ENCODE results near the gene PPP1R9B.

The PPP1R9B gene

DNA sequence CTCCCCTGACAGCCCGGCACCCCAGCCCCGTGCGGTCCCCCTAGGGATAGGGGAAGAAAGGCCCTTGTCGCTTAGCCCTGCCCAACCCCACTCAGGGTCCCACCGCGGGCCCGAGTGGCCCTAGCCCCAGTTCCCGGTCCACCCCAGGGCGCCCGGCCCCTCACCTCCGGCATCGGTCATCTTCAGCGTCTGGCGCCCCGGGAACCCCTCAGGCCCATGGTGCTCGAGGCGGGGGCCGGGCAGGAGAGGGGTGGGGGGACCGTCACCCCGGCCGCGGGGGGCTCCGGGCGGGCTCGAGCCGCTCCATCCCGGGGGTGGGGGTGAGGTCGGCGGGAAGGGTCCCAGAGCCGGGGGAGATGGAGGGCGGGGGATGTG, 21.1 kb downstream of the PPP1R9B start:
- H3K36me3 ChIP-seq (ENCODE audit: insufficient read depth, low read length), result no peaks in the 10 kb centered on the region
- H3K79me2 ChIP-seq (ENCODE audit: control insufficient read depth, insufficient read depth, low read length, unreplicated experiment), result no peaks in the 10 kb centered on the region
- H3K4me3 ChIP-seq (ENCODE audit: low read depth, low read length), result peak overlapping the region; percentile 83
- H3K27me3 ChIP-seq (ENCODE audit: insufficient read depth, low read length), result peaks cover 12% of the 10 kb centered on the region; the same call in 1 of the 2 replicates
- H3K4me1 ChIP-seq (ENCODE audit: control insufficient read depth, insufficient read depth, low read length, unreplicated experiment), result peaks cover 32% of the 10 kb centered on the region
- H3K27ac ChIP-seq (ENCODE audit: low read depth, low read length), result no peak overlapping the region
- peak overlapping the region; percentile 14 for H2AFZ ChIP-seq (ENCODE audit: low read length, unreplicated experiment)

DNA sequence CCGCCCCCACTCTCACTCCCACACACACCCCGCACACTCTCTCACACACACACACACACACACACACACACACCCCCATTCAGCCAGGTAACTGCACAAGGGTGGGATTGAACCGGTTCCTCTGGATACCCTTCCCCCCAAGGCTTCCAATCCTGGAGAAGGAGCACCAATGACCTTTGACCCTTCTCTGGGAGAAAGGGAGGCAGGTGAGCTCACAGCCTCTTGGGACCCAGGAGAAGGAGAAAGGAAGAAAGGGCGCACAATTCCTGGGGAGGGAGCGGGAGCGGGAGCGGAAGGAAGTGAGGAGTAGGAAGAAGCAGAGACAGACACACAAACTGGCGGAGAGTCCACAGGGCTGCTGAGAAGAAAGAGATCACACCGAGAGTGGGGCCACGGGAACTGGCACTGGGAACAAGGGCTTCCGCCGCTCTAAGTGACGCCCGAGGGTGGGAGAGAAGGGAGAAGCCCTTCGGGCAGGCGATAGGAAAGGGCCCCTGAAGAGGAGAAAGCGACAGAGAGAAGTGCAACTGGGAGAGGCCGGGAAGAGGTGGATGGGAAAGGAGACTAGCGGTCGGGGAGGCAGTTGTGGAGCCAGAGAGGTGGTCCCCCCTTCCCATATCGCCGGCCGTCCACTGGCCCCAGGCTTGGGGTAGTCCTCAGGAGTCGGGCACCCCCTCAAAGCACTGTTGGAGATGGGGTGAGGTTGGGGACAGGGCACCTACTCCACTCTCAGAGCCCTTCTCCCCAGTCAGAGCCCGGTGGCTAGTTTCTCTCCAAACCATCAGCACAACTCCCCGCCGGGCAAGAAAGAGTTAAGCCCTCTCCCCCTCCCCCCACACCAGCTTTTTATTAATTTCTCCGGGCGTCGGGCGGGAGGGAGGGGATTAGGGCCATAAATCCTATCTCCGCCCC, 21.8 kb downstream of the PPP1R9B start:
- peak overlapping the region; percentile 83 for H3K4me3 ChIP-seq (ENCODE audit: low read depth, low read length)
- no peaks in the 10 kb centered on the region for H3K79me2 ChIP-seq (ENCODE audit: control insufficient read depth, insufficient read depth, low read length, unreplicated experiment)
- peaks cover 25% of the 10 kb centered on the region for H3K4me1 ChIP-seq (ENCODE audit: control insufficient read depth, insufficient read depth, low read length, unreplicated experiment)
- no peaks in the 10 kb centered on the region for H3K36me3 ChIP-seq (ENCODE audit: insufficient read depth, low read length)
- no peak overlapping the region for H3K27ac ChIP-seq (ENCODE audit: low read depth, low read length)
- H2AFZ ChIP-seq (ENCODE audit: low read length, unreplicated experiment), result no peak overlapping the region
- H3K27me3 ChIP-seq (ENCODE audit: insufficient read depth, low read length), result peaks cover 12% of the 10 kb centered on the region; the same call in 1 of the 2 replicates

DNA sequence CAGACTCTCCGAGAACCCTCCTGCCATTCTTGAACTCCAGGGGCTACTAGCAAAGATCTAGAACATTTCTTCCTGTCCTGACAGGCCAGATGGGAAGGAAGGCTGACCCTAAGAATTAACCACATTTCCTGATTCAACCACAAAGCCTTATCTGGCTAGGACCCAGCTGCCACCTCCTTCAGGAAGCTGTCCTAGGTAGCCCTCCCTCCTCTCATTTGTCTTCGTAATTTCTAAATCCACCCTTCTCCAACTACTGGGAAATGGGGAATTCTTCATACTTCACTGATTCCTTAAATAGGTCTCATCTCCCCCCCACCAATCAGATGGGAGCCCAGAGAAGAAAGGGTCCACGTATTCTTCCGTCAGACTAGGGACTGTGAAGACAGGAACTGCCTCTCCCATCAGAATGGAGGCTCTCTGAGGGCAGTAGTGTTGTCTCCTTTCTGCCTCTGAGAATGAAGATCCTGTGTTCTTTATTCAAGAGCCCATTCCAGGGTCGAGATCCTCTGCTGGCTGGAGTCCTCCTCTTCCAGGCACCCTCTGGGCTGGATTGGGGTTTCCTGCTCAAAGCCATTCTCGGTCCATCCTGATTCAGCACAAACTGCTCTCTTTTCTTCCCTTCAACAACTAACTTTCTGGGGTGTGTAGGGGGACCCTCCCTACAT, 22.6 kb downstream of the PPP1R9B start:
- Histone ChIP-seq H3K27me3 (ENCODE audit: insufficient read depth, low read length) (peaks cover 12% of the 10 kb centered on the region; the same call in 1 of the 2 replicates), H3K79me2 (ENCODE audit: control insufficient read depth, insufficient read depth, low read length, unreplicated experiment) (no peaks in the 10 kb centered on the region), H3K4me3 (ENCODE audit: low read depth, low read length) (no peak overlapping the region), H3K4me1 (ENCODE audit: control insufficient read depth, insufficient read depth, low read length, unreplicated experiment) (peaks cover 16% of the 10 kb centered on the region), H3K27ac (ENCODE audit: low read depth, low read length) (no peak overlapping the region), H2AFZ (ENCODE audit: low read length, unreplicated experiment) (no peak overlapping the region), H3K36me3 (ENCODE audit: insufficient read depth, low read length) (no peaks in the 10 kb centered on the region)

DNA sequence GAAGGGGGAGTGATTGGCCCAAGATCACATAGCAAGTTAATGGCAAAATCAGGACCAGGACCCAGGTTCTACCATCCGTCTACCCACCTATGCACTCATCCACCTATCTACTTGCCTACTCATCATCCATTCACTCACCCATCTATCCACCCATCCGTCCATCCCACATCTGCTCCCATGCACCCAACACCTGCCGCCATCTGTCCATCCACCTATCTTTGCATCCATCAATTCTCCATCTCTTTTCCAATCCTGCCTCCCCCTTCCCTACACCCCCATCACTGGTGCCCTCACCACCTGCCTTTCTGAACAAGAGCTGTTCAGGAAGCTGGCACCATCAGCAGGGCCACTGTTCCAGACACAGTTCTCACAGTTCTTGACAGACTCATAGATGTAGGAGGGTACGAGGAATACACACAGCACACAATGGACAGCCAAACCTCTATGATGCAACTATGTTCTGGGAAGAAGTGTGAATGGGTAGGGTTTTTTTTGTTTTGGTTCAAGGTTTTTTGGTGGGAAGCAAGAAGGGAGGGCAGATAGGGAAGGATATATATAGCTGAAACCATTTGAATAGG, 25.0 kb downstream of the PPP1R9B start:
- peaks cover 12% of the 10 kb centered on the region; the same call in 1 of the 2 replicates for H3K27me3 ChIP-seq (ENCODE audit: insufficient read depth, low read length)

DNA sequence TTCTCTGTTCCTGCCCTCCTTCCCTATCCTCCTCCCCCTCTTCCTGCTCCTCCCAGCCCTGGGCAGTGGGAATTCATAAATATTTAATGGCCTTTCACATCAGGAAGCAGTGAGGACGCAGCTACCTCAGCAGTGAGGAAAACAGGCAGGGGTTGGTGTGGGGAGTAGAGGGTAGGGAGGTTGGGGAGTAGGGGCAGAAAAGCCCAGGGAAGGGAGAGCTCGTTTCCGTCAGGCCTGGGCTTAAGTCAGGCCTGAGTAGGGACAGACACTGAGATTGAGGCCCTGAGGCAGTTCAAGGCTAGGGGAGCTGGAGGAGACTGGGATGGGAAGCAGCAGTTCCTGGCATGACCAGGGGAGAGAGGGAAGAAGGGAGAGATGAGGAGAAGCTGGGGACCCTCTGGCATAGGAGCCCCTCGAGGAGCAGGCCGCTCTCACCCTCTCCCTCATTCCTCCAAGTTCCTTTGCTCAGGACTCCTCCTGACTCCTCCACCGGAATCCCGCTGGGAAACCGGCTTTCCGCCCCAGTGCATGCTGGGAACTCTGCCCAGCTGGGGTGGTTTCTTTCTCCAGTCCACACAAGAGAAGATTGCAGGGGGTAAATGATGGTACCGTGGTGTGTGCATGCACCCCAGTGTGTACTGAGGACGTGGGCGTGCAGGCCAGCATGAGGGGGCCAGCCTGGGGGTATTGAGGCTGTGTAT, 26.7 kb downstream of the PPP1R9B start:
- Histone ChIP-seq H3K27ac (ENCODE audit: low read depth, low read length) (no peak overlapping the region), H3K27me3 (ENCODE audit: insufficient read depth, low read length) (peaks cover 14% of the 10 kb centered on the region; the same call in 1 of the 2 replicates), H3K36me3 (ENCODE audit: insufficient read depth, low read length) (no peaks in the 10 kb centered on the region), H3K4me1 (ENCODE audit: control insufficient read depth, insufficient read depth, low read length, unreplicated experiment) (peaks cover 6% of the 10 kb centered on the region), H3K79me2 (ENCODE audit: control insufficient read depth, insufficient read depth, low read length, unreplicated experiment) (no peaks in the 10 kb centered on the region), H3K4me3 (ENCODE audit: low read depth, low read length) (no peak overlapping the region), H2AFZ (ENCODE audit: low read length, unreplicated experiment) (no peak overlapping the region)

More for the DNA sequence above, 25.0 kb downstream of the PPP1R9B start:
- Histone ChIP-seq H3K79me2 (ENCODE audit: control insufficient read depth, insufficient read depth, low read length, unreplicated experiment) (no peaks in the 10 kb centered on the region), H3K4me3 (ENCODE audit: low read depth, low read length) (no peak overlapping the region), H3K36me3 (ENCODE audit: insufficient read depth, low read length) (no peaks in the 10 kb centered on the region), H2AFZ (ENCODE audit: low read length, unreplicated experiment) (no peak overlapping the region), H3K27ac (ENCODE audit: low read depth, low read length) (no peak overlapping the region), H3K4me1 (ENCODE audit: control insufficient read depth, insufficient read depth, low read length, unreplicated experiment) (peaks cover 11% of the 10 kb centered on the region)

DNA sequence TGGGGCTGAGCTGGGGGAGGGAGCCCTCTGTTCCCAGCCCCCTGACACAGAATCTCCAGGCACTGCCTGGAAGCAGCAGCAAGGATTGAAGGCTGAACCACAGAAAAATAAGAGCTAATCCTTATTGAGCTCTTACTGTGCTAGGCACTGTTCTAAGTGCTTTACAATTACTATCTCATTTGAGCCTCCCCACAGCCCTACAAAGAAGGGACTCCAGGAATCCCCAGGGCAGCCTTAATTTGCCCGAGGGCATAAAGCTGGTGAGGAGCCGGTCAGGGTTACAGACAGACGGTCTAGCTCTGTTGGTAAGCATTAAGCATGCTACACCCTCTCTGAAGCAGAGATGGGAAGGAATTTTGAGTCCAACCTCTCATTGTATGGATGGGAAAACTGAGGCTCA, 27.5 kb downstream of the PPP1R9B start:
- Histone ChIP-seq H3K4me1 (ENCODE audit: control insufficient read depth, insufficient read depth, low read length, unreplicated experiment) (peaks cover 4% of the 10 kb centered on the region), H3K4me3 (ENCODE audit: low read depth, low read length) (no peak overlapping the region), H3K27me3 (ENCODE audit: insufficient read depth, low read length) (peaks cover 15% of the 10 kb centered on the region; the same call in 1 of the 2 replicates), H2AFZ (ENCODE audit: low read length, unreplicated experiment) (no peak overlapping the region), H3K36me3 (ENCODE audit: insufficient read depth, low read length) (no peaks in the 10 kb centered on the region), H3K27ac (ENCODE audit: low read depth, low read length) (no peak overlapping the region), H3K79me2 (ENCODE audit: control insufficient read depth, insufficient read depth, low read length, unreplicated experiment) (no peaks in the 10 kb centered on the region)

DNA sequence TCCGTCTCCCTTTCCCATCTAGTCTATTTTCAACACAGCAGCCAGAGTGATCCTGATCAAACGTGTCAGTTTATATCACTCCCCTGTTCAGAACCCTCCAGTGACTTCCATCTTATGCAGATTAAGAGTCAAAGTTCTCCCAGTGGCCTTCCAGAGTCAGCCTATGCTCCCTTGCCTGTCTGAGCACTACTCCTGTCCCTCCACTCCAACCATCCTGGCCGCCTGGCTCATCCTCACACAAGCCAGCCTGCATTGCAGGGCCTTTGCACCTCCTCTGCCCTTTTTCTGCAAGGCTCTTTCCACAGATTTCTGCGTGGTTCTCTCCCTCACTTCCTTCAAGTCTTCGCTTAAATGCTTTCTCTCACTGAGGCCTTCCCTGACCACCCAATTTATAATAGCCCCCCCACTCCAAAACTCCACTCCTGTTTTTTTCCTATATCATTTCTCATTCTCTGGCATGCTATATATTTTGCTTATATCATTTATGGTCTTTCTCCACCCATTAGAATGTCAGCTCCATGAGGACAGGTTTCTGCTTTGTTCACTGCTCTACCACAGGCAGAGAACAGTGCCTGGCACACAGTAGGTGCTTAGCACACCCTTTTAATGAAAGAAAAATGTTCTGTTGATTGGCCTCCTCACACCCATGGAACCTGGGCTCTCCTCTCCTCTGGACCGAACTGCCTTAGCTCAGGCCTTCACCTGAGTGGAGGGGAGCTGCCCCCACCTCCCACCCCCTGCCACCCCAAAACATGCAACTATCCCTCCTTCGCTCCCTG, 29.8 kb downstream of the PPP1R9B start:
- H3K27me3 ChIP-seq (ENCODE audit: insufficient read depth, low read length), result peaks cover 18% of the 10 kb centered on the region; the same call in 1 of the 2 replicates
- no peak overlapping the region for H3K4me3 ChIP-seq (ENCODE audit: low read depth, low read length)
- H3K27ac ChIP-seq (ENCODE audit: low read depth, low read length), result no peak overlapping the region
- no peaks in the 10 kb centered on the region for H3K79me2 ChIP-seq (ENCODE audit: control insufficient read depth, insufficient read depth, low read length, unreplicated experiment)
- no peaks in the 10 kb centered on the region for H3K36me3 ChIP-seq (ENCODE audit: insufficient read depth, low read length)
- H2AFZ ChIP-seq (ENCODE audit: low read length, unreplicated experiment), result no peak overlapping the region
- no peaks in the 10 kb centered on the region for H3K4me1 ChIP-seq (ENCODE audit: control insufficient read depth, insufficient read depth, low read length, unreplicated experiment)

DNA sequence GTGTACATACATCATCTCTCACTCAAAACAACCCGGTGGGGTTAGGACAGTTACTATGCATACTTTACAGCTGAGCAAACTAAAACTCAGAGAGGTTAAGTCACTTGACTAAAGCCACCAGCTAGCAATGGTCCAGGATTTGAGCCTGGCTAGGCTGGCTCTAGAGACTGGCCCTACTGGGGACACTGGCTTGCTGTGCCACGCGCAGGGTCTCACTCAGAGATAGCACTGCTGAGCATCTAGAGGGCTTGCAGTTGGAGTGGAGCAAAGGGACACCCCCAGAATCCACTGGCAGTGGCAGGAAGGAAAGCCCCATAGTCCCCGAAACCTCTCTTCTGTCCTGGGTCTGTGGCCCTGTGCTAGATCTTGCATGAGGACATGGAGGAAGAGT, 31.7 kb downstream of the PPP1R9B start:
- Histone ChIP-seq H3K79me2 (ENCODE audit: control insufficient read depth, insufficient read depth, low read length, unreplicated experiment) (no peaks in the 10 kb centered on the region), H3K27me3 (ENCODE audit: insufficient read depth, low read length) (peaks cover 18% of the 10 kb centered on the region; the same call in 1 of the 2 replicates), H3K36me3 (ENCODE audit: insufficient read depth, low read length) (no peaks in the 10 kb centered on the region)

DNA sequence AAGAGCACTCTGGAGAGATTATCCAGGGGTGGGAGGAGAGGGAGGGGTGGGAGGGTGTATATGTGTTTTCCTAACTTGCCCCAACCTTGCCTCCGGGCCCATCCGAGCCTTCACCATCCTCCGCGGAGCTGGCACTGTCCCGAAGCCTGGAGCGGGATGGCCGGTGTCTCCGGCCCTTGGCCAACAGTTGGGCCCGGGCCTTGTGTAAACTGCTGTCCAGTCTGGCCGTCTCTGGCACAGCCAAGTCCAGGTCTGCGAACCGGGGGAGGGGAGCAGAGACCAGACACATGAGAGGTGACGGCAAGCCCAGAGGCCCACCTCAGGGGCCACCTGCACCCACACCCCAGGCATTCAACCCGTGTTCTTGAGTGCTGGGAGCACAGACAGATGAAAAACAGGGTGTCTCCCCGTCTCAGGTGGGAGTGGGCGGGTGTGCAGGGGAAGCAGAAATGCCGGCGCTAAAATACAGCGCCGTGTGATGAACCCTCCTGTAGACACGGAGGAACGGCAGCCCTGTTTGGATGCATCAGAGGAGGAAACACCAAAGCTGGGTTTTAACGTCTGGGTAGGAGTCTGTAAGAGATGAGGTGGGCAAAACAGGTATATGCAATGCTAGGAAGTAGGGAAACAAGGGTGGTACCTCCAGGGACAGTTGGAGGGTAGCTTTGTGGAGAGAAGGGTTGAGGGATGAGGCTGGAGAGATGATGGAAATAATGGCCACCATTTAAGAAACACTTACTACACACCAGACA, 32.2 kb downstream of the PPP1R9B start:
- H3K4me3 ChIP-seq (ENCODE audit: low read depth, low read length), result no peak overlapping the region
- H3K27ac ChIP-seq (ENCODE audit: low read depth, low read length), result no peak overlapping the region
- no peaks in the 10 kb centered on the region for H3K4me1 ChIP-seq (ENCODE audit: control insufficient read depth, insufficient read depth, low read length, unreplicated experiment)
- H3K27me3 ChIP-seq (ENCODE audit: insufficient read depth, low read length), result peaks cover 18% of the 10 kb centered on the region; the same call in 1 of the 2 replicates
- no peaks in the 10 kb centered on the region for H3K79me2 ChIP-seq (ENCODE audit: control insufficient read depth, insufficient read depth, low read length, unreplicated experiment)
- no peak overlapping the region for H2AFZ ChIP-seq (ENCODE audit: low read length, unreplicated experiment)
- no peaks in the 10 kb centered on the region for H3K36me3 ChIP-seq (ENCODE audit: insufficient read depth, low read length)

More for the DNA sequence above, 31.7 kb downstream of the PPP1R9B start:
- Histone ChIP-seq H3K27ac (ENCODE audit: low read depth, low read length) (no peak overlapping the region), H3K4me1 (ENCODE audit: control insufficient read depth, insufficient read depth, low read length, unreplicated experiment) (no peaks in the 10 kb centered on the region), H2AFZ (ENCODE audit: low read length, unreplicated experiment) (no peak overlapping the region), H3K4me3 (ENCODE audit: low read depth, low read length) (no peak overlapping the region)

Measured in ACC112 (cell line).